ENCODE results near the gene SMNDC1.

SMNDC1 gene

DNA sequence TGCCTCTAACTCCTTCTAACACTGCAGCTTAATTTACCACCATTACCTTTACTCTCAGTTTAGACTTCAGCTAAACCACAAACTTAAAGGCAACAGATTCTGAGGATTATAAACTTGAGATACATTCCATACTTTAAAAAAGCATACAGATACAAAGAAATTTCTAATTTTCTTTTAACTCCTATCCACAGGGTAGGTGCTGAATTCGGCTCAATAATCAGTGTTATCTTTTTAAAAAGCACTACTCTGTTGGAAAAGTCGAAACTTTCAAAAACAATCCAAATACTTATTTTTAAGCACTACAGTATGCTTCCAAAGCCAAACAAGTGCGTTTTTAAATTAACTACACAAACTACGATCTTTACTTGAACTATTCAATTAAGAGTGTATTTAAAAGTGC lies 1.0 kb downstream of the SMNDC1 start:
- Histone ChIP-seq H3K79me2 (ENCODE audit: insufficient read depth, low read length) (peaks cover 61% of the 10 kb centered on the region), H3F3A (ENCODE audit: low read depth) (no peaks in the 10 kb centered on the region), H3K9me3 (ENCODE audit: insufficient read depth, low read depth, low read length) (no peaks in the 10 kb centered on the region), H4K20me1 (ENCODE audit: insufficient read depth, low read length, poor library complexity, severe bottlenecking) (peaks cover 59% of the 10 kb centered on the region), H2AFZ (ENCODE audit: low read length) (no peak overlapping the region), H3K4me3 (ENCODE audit: low read length, poor library complexity, severe bottlenecking) (peak overlapping the region; percentile 94), H3K36me3 (ENCODE audit: insufficient read depth, low read length) (peaks cover 29% of the 10 kb centered on the region), H3K27me3 (ENCODE audit: insufficient read depth, low read length, poor library complexity, severe bottlenecking) (no peaks in the 10 kb centered on the region), H3K4me2 (ENCODE audit: low read depth, low read length, poor library complexity, severe bottlenecking) (peak overlapping the region; percentile 90), H3K4me1 (ENCODE audit: insufficient read depth, low read length, poor library complexity, severe bottlenecking) (peaks cover 51% of the 10 kb centered on the region), H3K9me2 (replicated peaks; ENCODE audit: low read depth, low read length) (no peaks in the 10 kb centered on the region), H3K9ac (ENCODE audit: low read depth, low read length, poor library complexity, severe bottlenecking) (peak overlapping the region; percentile 94)
- TF ChIP-seq, protein P1, sequence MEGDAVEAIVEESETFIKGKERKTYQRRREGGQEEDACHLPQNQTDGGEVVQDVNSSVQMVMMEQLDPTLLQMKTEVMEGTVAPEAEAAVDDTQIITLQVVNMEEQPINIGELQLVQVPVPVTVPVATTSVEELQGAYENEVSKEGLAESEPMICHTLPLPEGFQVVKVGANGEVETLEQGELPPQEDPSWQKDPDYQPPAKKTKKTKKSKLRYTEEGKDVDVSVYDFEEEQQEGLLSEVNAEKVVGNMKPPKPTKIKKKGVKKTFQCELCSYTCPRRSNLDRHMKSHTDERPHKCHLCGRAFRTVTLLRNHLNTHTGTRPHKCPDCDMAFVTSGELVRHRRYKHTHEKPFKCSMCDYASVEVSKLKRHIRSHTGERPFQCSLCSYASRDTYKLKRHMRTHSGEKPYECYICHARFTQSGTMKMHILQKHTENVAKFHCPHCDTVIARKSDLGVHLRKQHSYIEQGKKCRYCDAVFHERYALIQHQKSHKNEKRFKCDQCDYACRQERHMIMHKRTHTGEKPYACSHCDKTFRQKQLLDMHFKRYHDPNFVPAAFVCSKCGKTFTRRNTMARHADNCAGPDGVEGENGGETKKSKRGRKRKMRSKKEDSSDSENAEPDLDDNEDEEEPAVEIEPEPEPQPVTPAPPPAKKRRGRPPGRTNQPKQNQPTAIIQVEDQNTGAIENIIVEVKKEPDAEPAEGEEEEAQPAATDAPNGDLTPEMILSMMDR (conservative IDR thresholded peaks at IDR 0.05; ENCODE audit: low read length): no peak
- no peak for TF ChIP-seq EZH2phosphoT487 (IDR thresholded peaks at IDR 0.05; ENCODE audit: borderline replicate concordance)

DNA sequence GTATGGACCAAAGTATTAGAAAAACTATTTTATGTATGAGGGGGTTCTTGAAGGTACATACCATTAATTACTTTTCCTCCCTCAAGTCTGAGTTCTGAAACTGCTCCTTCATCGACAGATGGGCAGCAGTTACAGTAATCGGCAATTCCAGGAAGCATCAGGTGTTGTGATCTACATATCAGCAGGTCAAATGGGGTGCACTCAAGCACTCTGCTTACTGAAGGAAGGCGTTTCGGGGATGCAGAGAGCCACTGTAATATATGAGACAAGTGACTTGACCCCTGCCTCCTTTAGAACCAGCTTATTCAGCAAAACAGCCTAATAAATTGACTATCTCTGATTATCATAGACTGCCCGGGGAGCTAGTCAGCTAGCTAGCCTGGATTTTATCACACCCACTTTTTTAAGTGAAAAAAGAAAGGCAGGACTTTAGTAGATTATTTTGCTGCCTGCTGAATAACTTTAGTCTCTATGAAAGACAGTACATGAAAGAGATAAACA lies 4.2 kb downstream of the SMNDC1 start:
- TF ChIP-seq, protein P1 (conservative IDR thresholded peaks at IDR 0.05; ENCODE audit: low read length): no peak
- no peak for TF ChIP-seq EZH2phosphoT487 (IDR thresholded peaks at IDR 0.05; ENCODE audit: borderline replicate concordance)
- H3K36me3 ChIP-seq (ENCODE audit: insufficient read depth, low read length): peaks cover 58% of the 10 kb centered on the region

DNA sequence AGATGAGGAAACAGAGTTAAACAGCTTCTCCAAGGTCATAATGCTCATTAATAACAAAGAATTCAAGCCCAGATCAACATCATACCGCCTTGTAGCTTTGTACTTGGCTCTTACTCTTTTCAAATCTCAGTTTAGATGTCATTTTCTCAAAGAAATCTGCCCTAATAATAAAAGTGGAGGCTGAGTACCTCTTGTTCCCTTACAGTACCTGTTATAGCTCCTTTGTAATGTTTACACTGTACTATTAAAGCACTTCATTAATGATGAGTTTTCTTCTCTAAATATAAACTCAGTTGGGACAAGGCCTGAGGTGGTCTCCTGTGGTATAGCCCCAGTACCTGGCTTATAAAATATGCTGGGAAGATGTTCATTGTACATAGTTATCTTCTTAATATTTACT lies 7.8 kb downstream of the SMNDC1 start:
- Histone ChIP-seq H3K36me3 (ENCODE audit: insufficient read depth, low read length) (peaks cover 84% of the 10 kb centered on the region), H2AFZ (ENCODE audit: low read length) (no peak overlapping the region), H3K9me2 (replicated peaks; ENCODE audit: low read depth, low read length) (no peaks in the 10 kb centered on the region), H3K9ac (ENCODE audit: low read depth, low read length, poor library complexity, severe bottlenecking) (no peak overlapping the region), H3K79me2 (ENCODE audit: insufficient read depth, low read length) (peaks cover 52% of the 10 kb centered on the region), H3K4me3 (ENCODE audit: low read length, poor library complexity, severe bottlenecking) (no peak overlapping the region), H3K27me3 (ENCODE audit: insufficient read depth, low read length, poor library complexity, severe bottlenecking) (no peaks in the 10 kb centered on the region), H3K4me1 (ENCODE audit: insufficient read depth, low read length, poor library complexity, severe bottlenecking) (peaks cover 31% of the 10 kb centered on the region), H3F3A (ENCODE audit: low read depth) (no peaks in the 10 kb centered on the region), H3K9me3 (ENCODE audit: insufficient read depth, low read depth, low read length) (no peaks in the 10 kb centered on the region), H4K20me1 (ENCODE audit: insufficient read depth, low read length, poor library complexity, severe bottlenecking) (peaks cover 45% of the 10 kb centered on the region), H3K4me2 (ENCODE audit: low read depth, low read length, poor library complexity, severe bottlenecking) (no peak overlapping the region)
- no peak for TF ChIP-seq EZH2phosphoT487 (IDR thresholded peaks at IDR 0.05; ENCODE audit: borderline replicate concordance)
- TF ChIP-seq, protein P1 (conservative IDR thresholded peaks at IDR 0.05; ENCODE audit: low read length): no peak

More for the DNA sequence above, 4.2 kb downstream of the SMNDC1 start:
- peak overlapping the region; percentile 94 for H3K9ac ChIP-seq (ENCODE audit: low read depth, low read length, poor library complexity, severe bottlenecking)
- H3K79me2 ChIP-seq (ENCODE audit: insufficient read depth, low read length): peaks cover 80% of the 10 kb centered on the region
- no peak overlapping the region for H2AFZ ChIP-seq (ENCODE audit: low read length)
- peak overlapping the region; percentile 90 for H3K4me2 ChIP-seq (ENCODE audit: low read depth, low read length, poor library complexity, severe bottlenecking)
- no peaks in the 10 kb centered on the region for H3K9me2 ChIP-seq (replicated peaks; ENCODE audit: low read depth, low read length)
- peaks cover 72% of the 10 kb centered on the region for H4K20me1 ChIP-seq (ENCODE audit: insufficient read depth, low read length, poor library complexity, severe bottlenecking)
- H3K9me3 ChIP-seq (ENCODE audit: insufficient read depth, low read depth, low read length): no peaks in the 10 kb centered on the region
- peak overlapping the region; percentile 94 for H3K4me3 ChIP-seq (ENCODE audit: low read length, poor library complexity, severe bottlenecking)
- H3F3A ChIP-seq (ENCODE audit: low read depth): no peaks in the 10 kb centered on the region
- H3K27me3 ChIP-seq (ENCODE audit: insufficient read depth, low read length, poor library complexity, severe bottlenecking): no peaks in the 10 kb centered on the region
- peaks cover 55% of the 10 kb centered on the region for H3K4me1 ChIP-seq (ENCODE audit: insufficient read depth, low read length, poor library complexity, severe bottlenecking)

Data from Loucy (cell line).